ENCODE data around the gene PRSS27. TPM values are rescaled to one million over a fixed set of nuclear protein-coding genes. Genes with fewer than 3 reads are reported as not detected.

Gene PRSS27
- total RNA-seq, 1 donor from 2014 or later, result 0.12 TPM

GRCh38 chr16:2752850-2753732 lies 33.1 kb upstream of the PRSS27 start:
- peak; percentile 87 for ATAC-seq
- intact Hi-C loops (cut with micrococcal nuclease), result no loop called here
- peak; percentile 92 for DNase-seq

DNA sequence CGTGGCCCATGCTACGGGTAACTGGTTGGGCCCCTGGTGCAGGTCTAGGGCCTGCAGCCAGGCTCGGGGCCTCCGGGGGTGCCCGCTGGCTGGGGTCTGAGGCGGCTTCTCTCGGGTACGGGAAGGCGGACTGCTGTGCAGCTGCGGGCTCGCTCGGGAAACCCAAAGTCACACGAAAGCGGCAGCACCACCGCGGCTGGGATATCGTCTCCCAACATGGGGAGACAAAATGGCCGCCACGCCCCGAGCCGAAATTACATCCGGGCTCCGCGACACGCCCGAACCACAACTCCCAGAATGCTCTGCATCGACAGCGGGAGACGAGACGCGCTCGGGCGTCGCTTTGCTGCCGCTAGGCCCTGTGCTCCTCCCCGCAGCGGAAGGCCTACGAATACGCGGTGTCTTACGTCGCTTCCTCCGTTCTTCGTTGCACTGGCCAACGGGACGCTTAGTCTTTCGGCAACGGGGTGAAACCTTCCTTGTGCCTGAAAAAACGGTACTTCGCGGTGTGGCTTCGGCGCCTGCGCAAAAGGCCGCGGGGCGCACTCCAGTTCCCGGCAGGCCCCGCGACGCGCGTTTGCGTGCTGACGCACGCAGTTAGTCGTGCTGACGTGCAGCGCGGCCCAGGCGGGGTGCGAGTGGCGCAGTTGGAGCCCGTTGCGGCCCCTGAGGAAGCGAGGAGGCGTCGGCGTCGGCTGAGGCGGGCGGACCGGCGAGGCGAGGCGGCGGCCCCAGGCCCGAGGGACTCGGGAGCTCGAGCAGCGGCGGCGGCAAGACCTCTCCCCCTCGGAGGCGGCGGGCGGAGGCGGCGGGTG lies 32.2 kb upstream of the PRSS27 start, which contains the start of gene SRRM2:
Gene SRRM2, plus strand, starts transcription at position 604 of the 815 bp plus-strand sequence. CDS start 3,727 bp downstream, outside the sequence.
- DNase-seq, result peak; percentile 97
- peak; percentile 94 for ATAC-seq
- intact Hi-C loops (cut with micrococcal nuclease), result no loop called here

- intact Hi-C loops (cut with micrococcal nuclease), result no loop called here
- no peak for ATAC-seq
- peak; percentile 45 for DNase-seq
Measured at GRCh38 chr16:2751577-2752034, 31.6 kb upstream of the PRSS27 start.

GRCh38 chr16:2749936-2750335 lies 29.9 kb upstream of the PRSS27 start:
- DNase-seq, result no peak
- ATAC-seq, result no peak
- intact Hi-C loops (cut with micrococcal nuclease), result no loop called here

DNA sequence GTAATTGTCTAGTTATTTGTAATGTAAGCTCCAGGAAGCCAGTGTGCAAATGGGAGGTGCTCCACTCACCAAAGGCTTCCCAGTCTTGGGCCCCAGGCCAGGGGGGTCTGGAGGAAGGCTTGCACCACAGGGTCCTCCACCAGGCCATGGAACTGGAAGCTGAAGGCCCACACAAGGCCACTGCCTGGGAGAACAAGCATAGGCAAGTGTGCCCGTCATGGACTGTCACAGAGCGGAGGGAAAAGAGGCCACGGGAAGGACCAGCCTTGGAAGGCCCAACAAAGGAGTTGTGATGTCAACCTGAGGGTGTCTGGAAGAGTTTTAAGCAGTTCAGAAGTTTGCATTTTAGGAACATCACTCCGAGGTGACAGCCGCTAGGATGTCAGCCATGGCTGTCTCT lies 29.5 kb upstream of the PRSS27 start:
- ATAC-seq, result no peak

GRCh38 chr16:2748757-2749455 lies 28.9 kb upstream of the PRSS27 start:
- DNase-seq (no peak), ATAC-seq (no peak)
- intact Hi-C loops (cut with micrococcal nuclease), result no loop called here

More for the DNA sequence above, 29.5 kb upstream of the PRSS27 start:
- intact Hi-C loops (cut with micrococcal nuclease), result no loop called here
- DNase-seq, result no peak

DNA sequence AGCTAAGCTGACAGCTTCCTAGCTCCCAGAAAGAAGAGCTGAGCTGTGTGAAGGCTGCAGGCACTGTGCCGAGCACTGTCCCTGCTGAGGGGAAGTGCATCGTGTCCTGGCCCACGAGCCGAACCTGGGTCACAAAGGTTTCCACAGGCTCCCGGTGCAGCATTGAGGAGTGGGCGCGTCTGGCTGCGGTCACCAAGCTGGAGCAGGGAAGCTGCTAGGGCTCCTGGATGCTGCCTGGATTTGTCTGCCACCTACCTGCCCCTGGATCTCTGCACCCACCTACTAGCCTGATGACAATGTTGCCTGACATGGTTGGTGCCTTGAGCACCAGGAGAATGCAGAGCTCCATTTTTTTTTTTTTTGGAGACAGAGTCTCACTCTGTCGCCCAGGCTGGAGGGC lies 25.9 kb upstream of the PRSS27 start:
- ATAC-seq (no peak), DNase-seq (no peak)
- intact Hi-C loops (cut with micrococcal nuclease), result no loop called here

DNA sequence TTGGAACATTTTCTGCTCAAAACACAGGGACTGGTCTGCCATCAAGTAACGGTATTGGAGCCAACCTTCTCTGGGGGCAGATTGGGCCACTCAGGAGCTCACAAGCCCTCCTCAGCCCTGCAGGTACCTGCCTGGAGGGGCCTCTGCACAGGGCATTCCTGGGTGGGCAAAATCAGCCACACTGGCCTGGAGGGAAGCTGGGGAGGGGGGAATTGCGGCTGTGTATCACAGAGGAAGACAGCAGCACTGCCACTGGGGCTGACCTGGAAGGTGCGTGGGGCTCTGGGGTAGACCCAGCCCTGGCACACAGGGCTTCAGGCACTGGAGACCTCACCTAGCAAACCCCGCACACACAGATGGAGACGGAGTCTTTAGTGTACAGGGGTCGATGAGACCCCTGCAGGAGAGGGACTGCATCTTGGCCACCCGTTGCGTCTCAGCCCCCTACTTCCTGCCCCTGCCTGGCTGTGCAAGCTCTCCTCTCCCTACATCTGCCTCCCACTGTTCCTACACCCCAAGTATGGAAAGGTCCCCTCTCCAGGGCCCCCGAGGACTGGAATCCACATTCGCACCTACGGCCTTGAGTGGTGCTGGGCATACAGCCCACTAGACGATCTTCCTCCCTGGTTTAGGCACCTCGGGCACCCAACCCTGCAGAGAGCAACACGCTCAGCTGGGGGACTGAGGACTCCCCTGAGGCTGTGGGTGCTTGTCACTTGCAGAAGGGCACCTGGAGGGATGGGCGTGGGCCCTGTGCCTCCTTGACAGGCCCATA lies 25.3 kb upstream of the PRSS27 start:
- no peak for DNase-seq
- no peak for ATAC-seq
- intact Hi-C loops (cut with micrococcal nuclease), result no loop called here

- intact Hi-C loops (cut with micrococcal nuclease), result no loop called here
- no peak for DNase-seq
- no peak for ATAC-seq
Measured at GRCh38 chr16:2744711-2745110, 24.7 kb upstream of the PRSS27 start.

- intact Hi-C loops (cut with micrococcal nuclease), result no loop called here
- DNase-seq (no peak), ATAC-seq (no peak)
Measured at GRCh38 chr16:2743007-2743810, 23.2 kb upstream of the PRSS27 start.

DNA sequence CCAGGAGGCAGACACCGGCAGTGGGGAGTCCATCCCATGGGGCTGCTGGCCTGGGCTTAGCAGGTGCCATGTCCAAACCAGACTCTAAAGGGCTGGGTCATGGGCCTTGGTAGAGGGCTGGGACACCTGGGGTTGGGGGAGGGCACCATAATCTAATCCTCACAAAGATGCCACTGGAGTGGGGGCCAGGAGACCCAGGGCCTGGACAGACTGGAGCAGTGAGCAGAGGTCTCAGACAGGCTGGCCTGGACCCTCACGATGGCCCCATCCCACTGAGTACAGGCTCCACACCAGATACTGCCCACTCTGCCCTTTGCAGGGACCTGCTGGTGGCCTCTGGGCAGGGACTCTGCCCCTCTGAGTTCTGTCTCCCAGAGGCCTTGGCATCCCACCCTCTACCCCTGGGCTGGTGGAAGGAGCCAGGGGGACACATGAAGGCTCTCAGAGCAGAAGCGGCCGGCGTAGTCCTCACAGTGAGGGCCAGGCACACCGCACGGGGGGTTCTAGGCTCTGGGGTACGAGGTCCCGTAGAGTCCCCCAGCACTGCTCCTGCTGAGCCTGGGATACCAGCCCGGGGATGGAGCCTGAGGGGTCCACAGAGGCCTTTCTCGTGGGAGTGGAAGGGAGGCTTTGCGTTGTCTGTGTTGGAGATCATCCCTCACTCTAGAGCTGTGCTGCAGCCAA lies 22.4 kb upstream of the PRSS27 start:
- ATAC-seq (no peak), DNase-seq (no peak)
- intact Hi-C loops (cut with micrococcal nuclease), result no loop called here

DNA sequence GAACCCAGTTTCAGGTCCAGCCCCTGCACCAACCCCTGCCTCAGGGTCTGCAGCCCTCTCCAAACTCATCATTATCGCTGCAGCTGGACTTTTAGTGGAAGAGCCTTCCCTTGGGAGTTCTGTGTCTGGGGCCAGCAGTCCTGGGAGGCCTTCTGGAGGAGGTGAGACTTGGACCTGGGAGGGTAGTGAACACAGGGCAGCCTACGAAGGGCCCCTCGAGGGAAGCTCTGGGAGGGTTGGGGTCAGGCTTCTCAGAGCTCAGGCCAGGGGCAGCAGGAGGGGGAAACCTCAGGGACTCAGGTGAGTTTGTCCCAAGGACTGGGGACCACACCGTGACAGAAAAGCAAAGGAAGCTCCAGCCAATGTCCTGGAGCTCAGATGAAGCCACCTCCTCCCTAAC lies 21.1 kb upstream of the PRSS27 start:
- no peak for ATAC-seq
- intact Hi-C loops (cut with micrococcal nuclease), result no loop called here
- no peak for DNase-seq

- intact Hi-C loops (cut with micrococcal nuclease), result no loop called here
- no peak for DNase-seq
Measured at GRCh38 chr16:2740476-2740875, 20.5 kb upstream of the PRSS27 start.

DNA sequence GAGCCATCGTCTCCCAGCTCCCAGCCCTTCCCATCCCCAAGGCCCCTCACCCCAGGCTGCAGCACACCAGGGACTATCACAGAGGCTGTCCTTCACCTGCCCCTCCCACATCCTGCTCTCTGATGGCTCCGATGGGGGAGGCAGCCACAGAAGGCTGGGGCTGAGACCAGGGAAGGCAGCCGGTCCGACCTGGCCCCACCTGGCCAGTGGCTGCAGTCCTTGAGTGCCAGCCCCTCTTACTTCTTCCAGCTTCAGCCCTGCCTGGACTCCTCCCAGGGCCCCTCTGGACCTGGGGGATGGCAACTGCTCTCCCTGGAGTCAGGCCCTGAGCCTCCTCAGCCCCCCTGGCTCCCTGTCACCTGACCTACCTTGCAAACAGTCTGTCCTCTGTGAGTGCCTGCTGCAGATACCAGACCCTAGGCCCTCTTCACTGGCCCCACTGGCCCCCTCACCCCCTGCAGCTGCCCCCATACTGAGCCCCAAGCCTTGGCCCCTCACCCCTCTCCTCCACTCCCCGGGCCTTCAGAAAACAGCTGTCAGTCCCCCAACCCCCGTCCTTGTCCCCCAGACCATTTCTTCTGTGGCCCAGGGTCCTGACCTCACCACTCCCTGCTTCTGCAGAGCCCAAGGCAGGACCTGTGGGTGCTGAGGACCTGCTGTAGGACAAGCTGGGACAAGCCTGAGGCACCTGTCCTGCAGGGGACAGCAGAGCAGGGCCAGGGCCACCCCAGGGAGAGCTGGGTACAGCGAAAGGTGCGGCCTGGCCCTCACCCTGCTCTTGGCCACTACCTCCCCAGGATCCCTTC lies 19.8 kb upstream of the PRSS27 start:
- DNase-seq, result no peak
- intact Hi-C loops (cut with micrococcal nuclease), result no loop called here
- ATAC-seq, result no peak

More at GRCh38 chr16:2740476-2740875, 20.5 kb upstream of the PRSS27 start:
- no peak for ATAC-seq

DNA sequence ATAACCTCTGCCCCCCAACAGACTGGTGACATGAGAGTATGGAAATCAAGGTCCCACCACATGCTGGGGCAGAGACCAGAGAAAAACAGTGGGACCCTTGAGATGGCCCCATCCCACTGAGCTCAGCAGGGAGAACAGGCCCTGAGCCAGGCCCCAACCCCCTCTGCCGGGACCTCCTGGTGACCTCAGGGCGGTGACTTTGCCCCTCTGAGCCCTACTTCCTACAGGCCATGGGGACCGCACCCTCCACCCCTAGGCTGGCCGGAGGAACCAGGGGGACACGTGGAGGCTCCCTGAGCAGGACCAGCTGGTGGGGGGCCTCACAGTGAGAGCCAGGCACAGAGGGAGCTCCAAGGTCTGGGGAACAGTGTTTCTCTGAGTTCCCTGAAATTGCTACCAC lies 18.6 kb upstream of the PRSS27 start:
- DNase-seq, result no peak
- intact Hi-C loops (cut with micrococcal nuclease), result no loop called here
- no peak for ATAC-seq

- intact Hi-C loops (cut with micrococcal nuclease), result no loop called here
- ATAC-seq (no peak), DNase-seq (no peak)
Measured at GRCh38 chr16:2737895-2738418, 17.9 kb upstream of the PRSS27 start.

Data from left ventricle myocardium superior (tissue), 1 donor.